ENCODE measurements around the gene CD52. TPM values are rescaled to one million over a fixed set of nuclear protein-coding genes. Genes with fewer than 3 reads are reported as not detected.
A peak's percentile ranks its signal among the peaks of the same experiment; 100 is the strongest.
"Not testable (repeated sequence)": the region's sequence is repeated elsewhere in the genome, so short reads cannot be mapped to it uniquely, and the experiment has no call there.

The CD52 gene
- total RNA-seq, 1 donor from 2014 or later: 7.3 TPM

DNA sequence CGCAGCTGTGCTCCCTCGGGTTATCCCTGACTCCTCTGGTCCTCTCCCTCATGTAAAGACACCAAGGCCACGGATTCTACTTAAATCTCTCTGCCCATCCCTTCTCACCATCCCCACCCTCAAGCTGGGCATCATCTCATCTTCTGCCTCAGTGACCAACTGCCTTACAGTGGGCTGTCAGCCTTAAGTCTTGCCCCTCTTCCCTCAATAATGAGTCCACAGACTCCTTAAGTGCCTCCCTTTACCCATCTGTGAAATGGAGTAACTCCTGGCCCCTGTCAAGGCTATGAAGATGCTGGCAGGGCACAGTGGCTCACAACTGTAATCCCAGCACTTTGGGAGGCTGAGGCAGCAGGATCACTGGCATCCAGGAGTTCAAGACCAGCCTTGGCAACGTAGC is 25.8 kb upstream of the CD52 start:
- Mint-ChIP-seq H3K4me3 (no peak overlapping the region), H3K27ac (peak overlapping the region; percentile 94), H3K9me3 (no peaks in the 10 kb centered on the region)

DNA sequence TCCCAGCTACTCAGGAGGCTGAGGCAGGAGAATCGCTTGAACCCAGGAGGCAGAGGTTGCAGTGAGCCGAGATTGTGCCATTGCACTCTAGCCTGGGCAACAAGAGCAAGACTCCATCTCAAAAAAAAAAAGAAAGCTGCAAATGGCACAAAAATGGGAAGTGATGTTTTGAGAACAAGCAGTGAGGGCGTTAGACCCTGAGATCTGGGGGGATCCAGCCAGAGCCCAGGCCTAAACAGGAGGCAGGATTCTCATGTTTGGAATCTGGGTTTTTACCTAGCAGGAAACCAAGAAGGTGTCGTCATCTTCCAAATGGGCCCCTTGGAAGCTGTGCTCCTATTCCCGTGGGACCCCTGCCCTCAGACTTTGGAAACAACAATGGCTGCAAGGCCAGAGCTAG is 25.0 kb upstream of the CD52 start:
- H3K9ac ChIP-seq; H3K4me2 ChIP-seq; H3K36me3 Mint-ChIP-seq; H3K36me3 ChIP-seq; H4K20me1 ChIP-seq (ENCODE audit: low read depth); H3K27me3 ChIP-seq; H3K4me3 ChIP-seq; H3K4me3 Mint-ChIP-seq; H3K27ac ChIP-seq; H2AFZ ChIP-seq (replicated peaks); H3K9me3 ChIP-seq (ENCODE audit: low read depth); H3F3A ChIP-seq (ENCODE audit: low read depth); H3K79me2 ChIP-seq (ENCODE audit: low read depth); H3K27ac Mint-ChIP-seq; H3K9me3 Mint-ChIP-seq; DNase-seq (ENCODE audit: low spot score): not testable (repeated sequence)
- Mint-ChIP-seq H3K27me3 (ENCODE audit: insufficient read depth, low read depth) (peaks cover 12% of the 10 kb centered on the region), H3K4me1 (peaks cover 45% of the 10 kb centered on the region)
- H3K4me1 ChIP-seq: peaks cover 22% of the 10 kb centered on the region

More for the DNA sequence above, 25.8 kb upstream of the CD52 start:
- H3K36me3 ChIP-seq: no peaks in the 10 kb centered on the region
- no peak overlapping the region for H3K27ac ChIP-seq
- no peak overlapping the region for H3K4me2 ChIP-seq
- H3K9ac ChIP-seq: no peak overlapping the region
- no peak for DNase-seq (ENCODE audit: low spot score)
- H3K4me1 ChIP-seq: peaks cover 22% of the 10 kb centered on the region
- peaks cover 9% of the 10 kb centered on the region for H3K36me3 Mint-ChIP-seq
- peaks cover 52% of the 10 kb centered on the region for H3K4me1 Mint-ChIP-seq
- no peaks in the 10 kb centered on the region for H4K20me1 ChIP-seq (ENCODE audit: low read depth)
- H3K4me3 ChIP-seq: no peak overlapping the region
- H3K9me3 ChIP-seq (ENCODE audit: low read depth): no peaks in the 10 kb centered on the region
- H3F3A ChIP-seq (ENCODE audit: low read depth): no peaks in the 10 kb centered on the region
- H3K27me3 ChIP-seq: no peaks in the 10 kb centered on the region
- H3K27me3 Mint-ChIP-seq (ENCODE audit: insufficient read depth, low read depth): peaks cover 12% of the 10 kb centered on the region
- no peaks in the 10 kb centered on the region for H3K79me2 ChIP-seq (ENCODE audit: low read depth)
- TF ChIP-seq EZH2 (IDR thresholded peaks at IDR 0.05) (no peak), EZH2phosphoT487 (IDR thresholded peaks at IDR 0.05) (no peak)
- TF ChIP-seq, protein P1, sequence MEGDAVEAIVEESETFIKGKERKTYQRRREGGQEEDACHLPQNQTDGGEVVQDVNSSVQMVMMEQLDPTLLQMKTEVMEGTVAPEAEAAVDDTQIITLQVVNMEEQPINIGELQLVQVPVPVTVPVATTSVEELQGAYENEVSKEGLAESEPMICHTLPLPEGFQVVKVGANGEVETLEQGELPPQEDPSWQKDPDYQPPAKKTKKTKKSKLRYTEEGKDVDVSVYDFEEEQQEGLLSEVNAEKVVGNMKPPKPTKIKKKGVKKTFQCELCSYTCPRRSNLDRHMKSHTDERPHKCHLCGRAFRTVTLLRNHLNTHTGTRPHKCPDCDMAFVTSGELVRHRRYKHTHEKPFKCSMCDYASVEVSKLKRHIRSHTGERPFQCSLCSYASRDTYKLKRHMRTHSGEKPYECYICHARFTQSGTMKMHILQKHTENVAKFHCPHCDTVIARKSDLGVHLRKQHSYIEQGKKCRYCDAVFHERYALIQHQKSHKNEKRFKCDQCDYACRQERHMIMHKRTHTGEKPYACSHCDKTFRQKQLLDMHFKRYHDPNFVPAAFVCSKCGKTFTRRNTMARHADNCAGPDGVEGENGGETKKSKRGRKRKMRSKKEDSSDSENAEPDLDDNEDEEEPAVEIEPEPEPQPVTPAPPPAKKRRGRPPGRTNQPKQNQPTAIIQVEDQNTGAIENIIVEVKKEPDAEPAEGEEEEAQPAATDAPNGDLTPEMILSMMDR (IDR thresholded peaks at IDR 0.05): no peak
- H2AFZ ChIP-seq (replicated peaks): no peak overlapping the region

DNA sequence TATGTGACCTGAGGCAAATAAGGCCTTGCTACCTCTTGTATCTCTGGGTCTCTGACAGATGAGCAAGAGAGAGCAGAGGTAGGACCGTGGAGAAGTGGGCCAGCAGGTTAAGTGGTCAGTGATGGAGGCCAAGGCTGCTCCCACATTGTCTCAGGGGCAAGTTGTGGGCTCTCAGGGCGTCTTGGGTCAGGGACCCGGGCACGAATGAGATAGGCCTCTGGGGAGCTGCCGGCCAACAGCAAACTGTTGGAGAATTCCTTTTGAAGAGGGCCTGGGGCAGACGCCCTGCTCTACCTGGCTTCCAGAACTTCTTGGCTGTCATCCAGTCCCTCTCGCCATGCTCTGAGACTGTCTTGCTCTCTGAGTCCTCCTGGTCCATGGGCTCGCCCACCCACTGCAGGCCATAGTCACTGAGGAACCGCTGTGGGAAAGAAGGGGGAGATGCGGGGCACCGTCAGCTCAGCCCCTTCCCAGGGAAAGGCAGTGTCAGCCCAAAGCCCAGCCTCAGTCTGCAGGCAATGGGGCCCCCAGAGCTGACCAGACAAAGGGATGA is 23.8 kb upstream of the CD52 start:
- H3K27me3 ChIP-seq: no peaks in the 10 kb centered on the region
- no peaks in the 10 kb centered on the region for H4K20me1 ChIP-seq (ENCODE audit: low read depth)
- DNase-seq (ENCODE audit: low spot score): no peak
- no peak overlapping the region for H3K27ac ChIP-seq
- TF ChIP-seq EZH2 (IDR thresholded peaks at IDR 0.05) (no peak), EZH2phosphoT487 (IDR thresholded peaks at IDR 0.05) (no peak)
- TF ChIP-seq, protein P1 (IDR thresholded peaks at IDR 0.05): no peak
- H3K36me3 Mint-ChIP-seq: peaks cover 9% of the 10 kb centered on the region
- H3K79me2 ChIP-seq (ENCODE audit: low read depth): no peaks in the 10 kb centered on the region
- H3K4me1 ChIP-seq: peaks cover 21% of the 10 kb centered on the region
- H3F3A ChIP-seq (ENCODE audit: low read depth): no peaks in the 10 kb centered on the region
- no peaks in the 10 kb centered on the region for H3K9me3 Mint-ChIP-seq
- no peaks in the 10 kb centered on the region for H3K36me3 ChIP-seq
- H3K27ac Mint-ChIP-seq: no peak overlapping the region
- no peaks in the 10 kb centered on the region for H3K9me3 ChIP-seq (ENCODE audit: low read depth)
- H2AFZ ChIP-seq (replicated peaks): no peak overlapping the region
- H3K4me1 Mint-ChIP-seq: peaks cover 33% of the 10 kb centered on the region
- no peak overlapping the region for H3K4me3 ChIP-seq
- no peak overlapping the region for H3K4me2 ChIP-seq
- H3K4me3 Mint-ChIP-seq: no peak overlapping the region
- no peak overlapping the region for H3K9ac ChIP-seq
- peaks cover 12% of the 10 kb centered on the region for H3K27me3 Mint-ChIP-seq (ENCODE audit: insufficient read depth, low read depth)

DNA sequence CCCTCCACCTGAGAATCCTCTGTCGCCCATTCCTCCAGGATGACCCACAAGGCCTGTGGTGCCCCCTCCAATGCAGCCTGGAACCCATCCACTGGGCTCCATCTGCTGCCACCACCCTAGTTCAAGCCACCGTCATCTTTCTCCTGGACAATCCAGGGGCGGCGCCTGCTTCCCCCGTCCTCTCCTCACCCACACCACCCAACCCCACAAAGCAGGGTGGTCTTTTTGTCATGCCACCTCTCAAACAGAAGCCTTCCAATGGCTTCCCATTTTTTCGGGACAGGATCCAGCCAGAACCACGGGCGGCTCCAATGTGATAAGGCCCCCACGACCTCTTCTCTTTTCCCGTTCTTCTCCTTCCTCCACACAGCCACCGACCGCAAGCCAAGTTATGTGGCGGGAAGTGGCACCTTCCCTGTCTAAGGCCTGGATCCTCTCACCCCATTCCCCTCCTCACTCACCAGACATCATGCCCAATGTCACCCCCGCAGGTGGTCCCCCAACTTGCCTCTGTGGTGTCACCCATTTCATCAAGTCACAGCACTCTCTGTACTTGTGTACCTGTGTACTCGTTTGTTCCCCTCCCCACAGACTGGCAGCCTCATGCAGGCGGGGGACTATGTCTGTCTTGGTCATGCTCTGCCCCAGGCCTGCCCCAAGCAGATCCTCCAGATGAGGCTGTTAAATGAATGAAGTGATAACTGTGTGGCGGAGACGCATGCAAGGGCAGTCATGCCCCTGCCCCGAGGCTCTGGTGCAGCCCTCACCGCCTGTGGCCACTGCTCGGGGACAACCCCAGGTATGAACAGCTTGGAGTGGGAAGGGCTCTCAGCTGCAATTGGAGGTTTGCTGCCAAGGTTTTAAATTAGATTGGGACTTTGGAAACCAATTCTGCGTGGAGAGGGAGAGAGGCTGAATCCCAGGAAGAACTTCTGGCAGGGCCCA is 22.3 kb upstream of the CD52 start:
- Histone ChIP-seq H3K9ac (no peak overlapping the region), H3K36me3 (no peaks in the 10 kb centered on the region), H3K27ac (no peak overlapping the region), H3K4me2 (no peak overlapping the region), H3K9me3 (ENCODE audit: low read depth) (no peaks in the 10 kb centered on the region), H3K27me3 (no peaks in the 10 kb centered on the region), H4K20me1 (ENCODE audit: low read depth) (no peaks in the 10 kb centered on the region), H3K79me2 (ENCODE audit: low read depth) (no peaks in the 10 kb centered on the region), H2AFZ (replicated peaks) (no peak overlapping the region), H3F3A (ENCODE audit: low read depth) (no peaks in the 10 kb centered on the region), H3K4me3 (no peak overlapping the region), H3K4me1 (peaks cover 9% of the 10 kb centered on the region)
- TF ChIP-seq EZH2phosphoT487 (IDR thresholded peaks at IDR 0.05): no peak
- TF ChIP-seq EZH2 (IDR thresholded peaks at IDR 0.05): no peak
- TF ChIP-seq, protein P1 (IDR thresholded peaks at IDR 0.05): no peak
- no peak overlapping the region for H3K27ac Mint-ChIP-seq
- H3K4me3 Mint-ChIP-seq: no peak overlapping the region
- no peak for DNase-seq (ENCODE audit: low spot score)
- peaks cover 19% of the 10 kb centered on the region for H3K4me1 Mint-ChIP-seq
- peaks cover 9% of the 10 kb centered on the region for H3K36me3 Mint-ChIP-seq
- no peaks in the 10 kb centered on the region for H3K9me3 Mint-ChIP-seq
- H3K27me3 Mint-ChIP-seq (ENCODE audit: insufficient read depth, low read depth): peaks cover 13% of the 10 kb centered on the region

Measured in neural progenitor cell (in vitro differentiated cells).